Neural cell (in vitro differentiated cells): ENCODE results near the gene IL20RA. TPM values are rescaled to one million over a fixed set of nuclear protein-coding genes. Genes with fewer than 3 reads are reported as not detected.
"Not testable (repeated sequence)": the region's sequence is repeated elsewhere in the genome, so short reads cannot be mapped to it uniquely, and the experiment has no call there.

Experiments
- H2AFZ ChIP-seq: fragments of 200-600, 300-800 bp; sonication (generic), shearing (Covaris generic); 2 replicates; pipeline ENCODE4 v1.6.0; 2014; ENCODE audit warnings: low read depth, mild to moderate bottlenecking, antibody characterized with exemption, low read length, moderate library complexity
- H3F3A ChIP-seq: fragments of 200-600 bp; shearing (Covaris generic); 2 replicates; pipeline ENCODE4 v1.6.1; 2016; ENCODE audit warnings: mild to moderate bottlenecking, moderate library complexity, mixed read lengths, antibody characterized with exemption, low read length; ENCODE audit not compliant: insufficient read depth, poor library complexity, severe bottlenecking
- H3K27ac ChIP-seq: fragments of 200-600, 300-800 bp; sonication (generic), shearing (Covaris generic); 2 replicates; pipeline ENCODE4 v1.5.1; 2014; ENCODE audit warnings: mild to moderate bottlenecking, low read length, moderate library complexity
- H3K27me3 ChIP-seq: fragments of 300-800, 200-600 bp; sonication (generic), shearing (Covaris generic); 2 replicates; pipeline ENCODE4 v1.6.0; 2014; ENCODE audit warnings: mild to moderate bottlenecking, low read depth, low read length, moderate library complexity; ENCODE audit not compliant: insufficient read depth
- H3K36me3 ChIP-seq: fragments of 300-800, 200-600 bp; sonication (generic), shearing (Covaris generic); 2 replicates; pipeline ENCODE4 v1.5.1; 2014; ENCODE audit warnings: mild to moderate bottlenecking, antibody characterized with exemption, low read length, moderate library complexity; ENCODE audit not compliant: insufficient read depth
- H3K4me2 ChIP-seq: fragments of 300-800, 200-600 bp; sonication (generic), shearing (Covaris generic); 2 replicates; pipeline ENCODE4 v1.6.0; 2014; ENCODE audit warnings: mild to moderate bottlenecking, low read length
- H3K4me3 ChIP-seq: fragments of 300-800, 200-600 bp; sonication (generic), shearing (Covaris generic); 2 replicates; pipeline ENCODE4 v1.5.1; 2014; ENCODE audit warnings: mild to moderate bottlenecking, low read length, moderate library complexity
- H3K79me2 ChIP-seq: fragments of 200-600 bp; shearing (Covaris generic); replicated peaks from 2 replicates; pipeline ENCODE4 v1.6.0; 2014; ENCODE audit warnings: mild to moderate bottlenecking, low read length, moderate library complexity; ENCODE audit not compliant: insufficient read depth
- H3K9ac ChIP-seq: fragments of 300-800, 200-600 bp; sonication (generic), shearing (Covaris generic); 2 replicates; pipeline ENCODE4 v1.6.1; 2016; ENCODE audit warnings: mild to moderate bottlenecking, low read length, mixed read lengths
- H3K9me2 ChIP-seq: fragments of 200-600 bp; shearing (Covaris generic); 2 replicates; pipeline ENCODE4 v1.6.1; 2016; ENCODE audit warnings: mild to moderate bottlenecking, low read length, mixed read lengths; ENCODE audit not compliant: insufficient read depth
- H3K9me3 ChIP-seq: fragments of 200-600, 300-800 bp; sonication (generic), shearing (Covaris generic); 2 replicates; pipeline ENCODE4 v1.6.1; 2016; ENCODE audit warnings: mild to moderate bottlenecking, mixed run types, low read length, moderate library complexity, mixed read lengths
- H4K20me1 ChIP-seq: fragments of 200-600 bp; shearing (Covaris generic); 2 replicates; pipeline ENCODE4 v1.6.1; 2016; ENCODE audit warnings: mild to moderate bottlenecking, mixed run types; ENCODE audit not compliant: insufficient read depth
- CTCF ChIP-seq: fragments of 450-650 bp; IDR thresholded peaks from 2 replicates; pipeline ENCODE4 v1.5.1; 2014; ENCODE audit warnings: antibody characterized with exemption, mild to moderate bottlenecking, moderate library complexity; ENCODE audit not compliant: poor library complexity, severe bottlenecking
- EP300 ChIP-seq: fragments of 450-650 bp; conservative IDR thresholded peaks from 2 replicates; pipeline ENCODE4 v1.6.1; 2014; ENCODE audit warnings: antibody characterized with exemption, mild to moderate bottlenecking, moderate library complexity; ENCODE audit not compliant: poor library complexity, severe bottlenecking
- EZH2 ChIP-seq: fragments of 200-600, 300-800 bp; shearing (Covaris generic), sonication (generic); IDR thresholded peaks from 2 replicates; pipeline ENCODE4 v1.6.1; 2014; ENCODE audit warnings: antibody characterized with exemption, low read length, borderline replicate concordance, mild to moderate bottlenecking; ENCODE audit not compliant: insufficient read depth, poor library complexity, severe bottlenecking
- MXI1 ChIP-seq: fragments of 450-650 bp; conservative IDR thresholded peaks from 2 replicates; pipeline ENCODE4 v1.6.1; 2014; ENCODE audit warnings: antibody characterized with exemption, mild to moderate bottlenecking; ENCODE audit not compliant: poor library complexity, severe bottlenecking
- POLR2AphosphoS5 ChIP-seq: IDR thresholded peaks from 2 replicates; pipeline ENCODE4 v1.6.1; 2012
- RAD21 ChIP-seq: fragments of 450-650 bp; conservative IDR thresholded peaks from 2 replicates; pipeline ENCODE4 v1.6.1; 2014; ENCODE audit warnings: antibody characterized with exemption, mild to moderate bottlenecking, moderate library complexity
- REST ChIP-seq: IDR thresholded peaks from 2 replicates; pipeline ENCODE4 v1.6.1; 2012; ENCODE audit warnings: borderline replicate concordance
- SMC3 ChIP-seq: fragments of 450-650 bp; conservative IDR thresholded peaks from 2 replicates; pipeline ENCODE4 v1.6.1; 2014; ENCODE audit warnings: antibody characterized with exemption, mild to moderate bottlenecking, moderate library complexity; ENCODE audit not compliant: poor library complexity
- TAF1 ChIP-seq: IDR thresholded peaks from 2 replicates; pipeline ENCODE4 v1.6.1; 2012; ENCODE audit warnings: low read depth
- polyA plus RNA-seq: library from polyadenylated mRNA; depleted of rRNA; stranded (reverse); fragments of >200 nt; gene quantifications from 2 replicates; pipeline ENCODE4 v1.2.3, GENCODE V29; 2014

The IL20RA gene
- polyA plus RNA-seq, 1 donor from 2014 or later = not detected

GRCh38 chr6:137076277-137077068 is 31.7 kb upstream of the IL20RA start:
- H3K9me2 ChIP-seq = no peaks in the 10 kb centered on the region
- no peak overlapping the region for H3K27ac ChIP-seq
- TF ChIP-seq SMC3 = peak; percentile 49
- TF ChIP-seq REST = no peak
- no peak for TF ChIP-seq POLR2AphosphoS5
- TF ChIP-seq EP300 = no peak
- no peak for TF ChIP-seq TAF1
- no peak for TF ChIP-seq MXI1
- TF ChIP-seq RAD21 = peak; percentile 55
- peak; percentile 48 for TF ChIP-seq CTCF
- no peak for TF ChIP-seq EZH2
- H3K27me3 ChIP-seq = no peaks in the 10 kb centered on the region
- no peak overlapping the region for H2AFZ ChIP-seq
- no peaks in the 10 kb centered on the region for H3K9me3 ChIP-seq
- H3K4me2 ChIP-seq = no peak overlapping the region
- H3K79me2 ChIP-seq = no peaks in the 10 kb centered on the region
- H4K20me1 ChIP-seq = no peaks in the 10 kb centered on the region
- H3F3A ChIP-seq = no peaks in the 10 kb centered on the region
- no peaks in the 10 kb centered on the region for H3K36me3 ChIP-seq
- H3K9ac ChIP-seq = no peak overlapping the region
- no peak overlapping the region for H3K4me3 ChIP-seq

GRCh38 chr6:137075790-137076189 is 31.0 kb upstream of the IL20RA start:
- H3K79me2 ChIP-seq, H3F3A ChIP-seq, H3K27ac ChIP-seq, H3K4me3 ChIP-seq, H4K20me1 ChIP-seq, H3K36me3 ChIP-seq, H3K9ac ChIP-seq, H2AFZ ChIP-seq, H3K4me2 ChIP-seq, H3K9me3 ChIP-seq, H3K27me3 ChIP-seq, H3K9me2 ChIP-seq: not testable (repeated sequence)

GRCh38 chr6:137070303-137070702 is 25.5 kb upstream of the IL20RA start:
- no peaks in the 10 kb centered on the region for H3K9me2 ChIP-seq
- no peaks in the 10 kb centered on the region for H3K79me2 ChIP-seq
- no peak overlapping the region for H3K27ac ChIP-seq
- no peaks in the 10 kb centered on the region for H3F3A ChIP-seq
- H3K27me3 ChIP-seq = no peaks in the 10 kb centered on the region
- H3K9me3 ChIP-seq = no peaks in the 10 kb centered on the region
- H3K4me3 ChIP-seq = no peak overlapping the region
- TF ChIP-seq TAF1 = no peak
- TF ChIP-seq EP300 = no peak
- no peak for TF ChIP-seq EZH2
- no peak for TF ChIP-seq MXI1
- H3K9ac ChIP-seq = no peak overlapping the region
- H3K4me2 ChIP-seq = no peak overlapping the region
- H2AFZ ChIP-seq = no peak overlapping the region
- no peaks in the 10 kb centered on the region for H3K36me3 ChIP-seq
- no peaks in the 10 kb centered on the region for H4K20me1 ChIP-seq
